Activated naive CD8-positive, alpha-beta T cell (primary cell): Measurements from ENCODE around the gene GDF2.

ENCODE experiments used
- H3K27ac Mint-ChIP-seq: one replicate; pipeline ENCODE4 v1.8.0; 2021; ENCODE audit warnings: mixed read lengths
- H3K27me3 Mint-ChIP-seq: one replicate; pipeline ENCODE4 v1.8.0; 2021; ENCODE audit warnings: mixed read lengths
- H3K36me3 Mint-ChIP-seq: one replicate; pipeline ENCODE4 v1.8.0; 2021; ENCODE audit warnings: mixed read lengths
- H3K4me1 Mint-ChIP-seq: one replicate; pipeline ENCODE4 v1.8.0; 2021; ENCODE audit warnings: low read depth, mixed read lengths
- H3K4me3 Mint-ChIP-seq: one replicate; pipeline ENCODE4 v1.8.0; 2021; ENCODE audit warnings: mild to moderate bottlenecking, mixed read lengths
- H3K9me3 Mint-ChIP-seq: one replicate; pipeline ENCODE4 v1.8.0; 2021; ENCODE audit warnings: low read depth, mixed read lengths

GDF2 gene

DNA sequence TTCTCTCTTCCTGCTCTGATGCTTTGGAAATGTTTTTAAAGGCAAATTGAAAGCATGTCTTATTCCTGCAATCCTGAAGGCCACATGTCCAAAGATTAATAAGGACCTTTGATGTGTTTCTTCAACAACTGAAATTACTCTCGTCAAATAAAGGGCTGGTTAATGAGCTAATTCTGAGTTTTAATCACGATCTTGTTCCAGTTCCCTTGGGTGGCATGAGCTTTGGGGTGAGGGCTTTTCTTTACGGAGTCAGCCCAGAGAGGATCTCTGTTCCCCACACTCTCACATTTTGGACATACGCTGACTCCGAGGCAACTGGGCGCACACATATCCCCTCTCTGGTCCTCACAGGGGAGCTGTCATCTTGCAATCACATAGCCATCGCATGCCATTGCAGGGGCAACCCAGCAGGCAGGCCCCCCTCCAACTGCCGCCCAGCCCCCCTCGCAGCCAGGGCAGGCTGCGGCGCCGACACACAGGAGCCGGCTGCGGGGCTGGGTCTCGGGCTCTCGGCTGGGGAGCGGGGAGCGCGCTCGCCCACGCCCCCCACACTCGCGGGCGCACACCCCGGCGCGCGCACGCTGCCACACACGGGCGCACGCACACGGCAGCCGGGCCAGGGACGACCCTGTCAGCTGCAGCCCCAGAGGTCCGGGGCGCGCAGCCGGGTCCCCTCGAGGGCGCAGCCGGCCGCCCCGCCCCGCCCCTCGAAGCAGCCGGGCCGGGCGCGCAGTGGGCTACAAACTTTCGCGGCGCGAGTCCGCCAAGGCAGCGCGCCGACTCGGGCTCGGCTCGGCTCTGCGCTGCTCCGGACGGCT, 22.4 kb upstream of the GDF2 start, which contains the start of gene GDF10:
Gene GDF10 (plus strand): TSS at position 587 of the 818 bp plus-strand sequence. CDS start 455 bp downstream, outside the sequence.
- Mint-ChIP-seq H3K36me3 (no peaks in the 10 kb centered on the region), H3K4me3 (peak within 1 kb of the TSS; percentile 91), H3K4me1 (peaks cover 25% of the 10 kb centered on the region), H3K27ac (peak within 1 kb of the TSS; percentile 70), H3K27me3 (peaks cover 5% of the 10 kb centered on the region), H3K9me3 (no peaks in the 10 kb centered on the region)

DNA sequence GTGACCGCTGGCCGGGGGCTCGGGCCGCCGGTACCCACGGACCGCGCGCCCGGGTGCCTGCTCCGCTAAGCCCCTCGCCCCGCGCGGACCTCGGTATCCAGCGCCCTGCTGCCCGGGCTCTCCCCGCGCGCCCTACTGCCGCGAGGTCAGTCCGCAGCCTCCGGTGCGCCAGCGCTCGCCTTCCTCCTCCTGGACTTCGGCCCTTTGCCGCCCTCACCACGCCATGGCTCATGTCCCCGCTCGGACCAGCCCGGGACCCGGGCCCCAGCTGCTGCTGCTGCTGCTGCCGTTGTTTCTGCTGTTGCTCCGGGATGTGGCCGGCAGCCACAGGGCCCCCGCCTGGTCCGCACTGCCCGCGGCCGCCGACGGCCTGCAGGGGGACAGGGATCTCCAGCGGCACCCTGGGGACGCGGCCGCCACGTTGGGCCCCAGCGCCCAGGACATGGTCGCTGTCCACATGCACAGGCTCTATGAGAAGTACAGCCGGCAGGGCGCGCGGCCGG, 21.8 kb upstream of the GDF2 start:
- Mint-ChIP-seq H3K27ac (no peak overlapping the region), H3K27me3 (peaks cover 5% of the 10 kb centered on the region), H3K9me3 (no peaks in the 10 kb centered on the region), H3K4me1 (peaks cover 27% of the 10 kb centered on the region), H3K4me3 (peak overlapping the region; percentile 91), H3K36me3 (no peaks in the 10 kb centered on the region)

GRCh38 chr10:47301833-47302232, 20.4 kb upstream of the GDF2 start:
- peaks cover 5% of the 10 kb centered on the region for H3K27me3 Mint-ChIP-seq
- H3K4me1 Mint-ChIP-seq: peaks cover 38% of the 10 kb centered on the region
- H3K27ac Mint-ChIP-seq: no peak overlapping the region
- no peaks in the 10 kb centered on the region for H3K36me3 Mint-ChIP-seq
- no peaks in the 10 kb centered on the region for H3K9me3 Mint-ChIP-seq
- peak overlapping the region; percentile 57 for H3K4me3 Mint-ChIP-seq

DNA sequence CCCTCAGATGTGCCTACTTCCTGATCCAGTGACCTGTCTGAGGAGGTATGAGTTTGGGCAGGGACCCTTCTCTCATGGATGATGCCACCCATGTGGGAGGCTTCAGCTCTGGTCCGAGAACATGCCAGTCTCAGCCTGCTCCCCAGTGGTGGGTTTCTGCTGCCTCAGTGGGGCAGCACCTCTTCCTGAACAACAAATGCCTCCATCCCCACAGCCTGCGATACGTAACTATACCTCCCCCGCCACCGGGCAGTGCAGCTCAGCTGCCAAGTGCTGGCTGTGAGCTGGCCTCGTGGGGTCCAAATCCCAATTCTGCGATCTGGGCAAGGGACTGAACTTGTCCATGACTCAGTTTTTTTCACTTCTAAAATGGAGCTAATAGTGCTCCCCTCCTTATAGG, 19.1 kb upstream of the GDF2 start:
- H3K4me1 Mint-ChIP-seq: peaks cover 46% of the 10 kb centered on the region
- peaks cover 5% of the 10 kb centered on the region for H3K27me3 Mint-ChIP-seq
- H3K27ac Mint-ChIP-seq: no peak overlapping the region

DNA sequence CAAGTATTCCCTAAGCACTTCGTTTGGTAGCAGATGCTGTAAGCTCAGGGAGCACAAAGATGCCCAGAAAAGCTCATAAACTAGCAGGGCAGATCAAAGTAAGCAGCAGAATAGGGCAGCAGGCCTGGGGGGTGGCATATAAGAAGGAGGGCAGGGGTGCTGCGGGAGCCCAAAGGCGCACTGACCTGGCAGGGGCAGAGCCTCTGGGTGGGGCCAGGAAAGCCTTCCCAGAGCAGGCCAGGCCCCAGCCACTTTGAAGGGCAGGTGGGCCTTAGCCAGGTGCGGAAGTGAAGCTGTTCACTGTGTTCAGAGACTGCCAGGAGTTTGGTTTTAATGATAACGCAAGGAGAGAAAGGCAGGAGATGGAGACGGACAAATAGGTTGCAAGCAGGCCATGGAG, 18.4 kb upstream of the GDF2 start:
- H3K4me3 Mint-ChIP-seq: no peak overlapping the region
- H3K27me3 Mint-ChIP-seq: peaks cover 5% of the 10 kb centered on the region
- H3K4me1 Mint-ChIP-seq: peaks cover 49% of the 10 kb centered on the region
- H3K36me3 Mint-ChIP-seq: no peaks in the 10 kb centered on the region
- no peaks in the 10 kb centered on the region for H3K9me3 Mint-ChIP-seq
- no peak overlapping the region for H3K27ac Mint-ChIP-seq

More for the DNA sequence above, 19.1 kb upstream of the GDF2 start:
- Mint-ChIP-seq H3K9me3 (no peaks in the 10 kb centered on the region), H3K4me3 (no peak overlapping the region), H3K36me3 (no peaks in the 10 kb centered on the region)

GRCh38 chr10:47305566-47305965, 16.7 kb upstream of the GDF2 start:
- no peaks in the 10 kb centered on the region for H3K9me3 Mint-ChIP-seq
- H3K27me3 Mint-ChIP-seq: peaks cover 2% of the 10 kb centered on the region
- peaks cover 47% of the 10 kb centered on the region for H3K4me1 Mint-ChIP-seq
- H3K36me3 Mint-ChIP-seq: no peaks in the 10 kb centered on the region
- H3K27ac Mint-ChIP-seq: no peak overlapping the region
- H3K4me3 Mint-ChIP-seq: no peak overlapping the region

GRCh38 chr10:47306387-47307210, 15.7 kb upstream of the GDF2 start:
- peak overlapping the region; percentile 35 for H3K27ac Mint-ChIP-seq
- H3K36me3 Mint-ChIP-seq: no peaks in the 10 kb centered on the region
- no peak overlapping the region for H3K4me3 Mint-ChIP-seq
- H3K27me3 Mint-ChIP-seq: no peaks in the 10 kb centered on the region
- H3K9me3 Mint-ChIP-seq: no peaks in the 10 kb centered on the region
- peaks cover 51% of the 10 kb centered on the region for H3K4me1 Mint-ChIP-seq

- no peak overlapping the region for H3K27ac Mint-ChIP-seq
- H3K4me3 Mint-ChIP-seq: no peak overlapping the region
- H3K27me3 Mint-ChIP-seq: no peaks in the 10 kb centered on the region
- no peaks in the 10 kb centered on the region for H3K36me3 Mint-ChIP-seq
- peaks cover 52% of the 10 kb centered on the region for H3K4me1 Mint-ChIP-seq
- no peaks in the 10 kb centered on the region for H3K9me3 Mint-ChIP-seq
These were observed 14.9 kb upstream of the GDF2 start for GRCh38 chr10:47307381-47307780.

GRCh38 chr10:47308775-47309174, 13.5 kb upstream of the GDF2 start:
- Mint-ChIP-seq H3K4me1 (peaks cover 46% of the 10 kb centered on the region), H3K36me3 (no peaks in the 10 kb centered on the region), H3K27ac (no peak overlapping the region), H3K27me3 (no peaks in the 10 kb centered on the region), H3K4me3 (no peak overlapping the region), H3K9me3 (no peaks in the 10 kb centered on the region)

GRCh38 chr10:47309408-47310089, 12.7 kb upstream of the GDF2 start:
- H3K27me3 Mint-ChIP-seq: no peaks in the 10 kb centered on the region
- peak overlapping the region; percentile 22 for H3K27ac Mint-ChIP-seq
- peaks cover 46% of the 10 kb centered on the region for H3K4me1 Mint-ChIP-seq
- no peaks in the 10 kb centered on the region for H3K9me3 Mint-ChIP-seq
- H3K4me3 Mint-ChIP-seq: no peak overlapping the region
- no peaks in the 10 kb centered on the region for H3K36me3 Mint-ChIP-seq

DNA sequence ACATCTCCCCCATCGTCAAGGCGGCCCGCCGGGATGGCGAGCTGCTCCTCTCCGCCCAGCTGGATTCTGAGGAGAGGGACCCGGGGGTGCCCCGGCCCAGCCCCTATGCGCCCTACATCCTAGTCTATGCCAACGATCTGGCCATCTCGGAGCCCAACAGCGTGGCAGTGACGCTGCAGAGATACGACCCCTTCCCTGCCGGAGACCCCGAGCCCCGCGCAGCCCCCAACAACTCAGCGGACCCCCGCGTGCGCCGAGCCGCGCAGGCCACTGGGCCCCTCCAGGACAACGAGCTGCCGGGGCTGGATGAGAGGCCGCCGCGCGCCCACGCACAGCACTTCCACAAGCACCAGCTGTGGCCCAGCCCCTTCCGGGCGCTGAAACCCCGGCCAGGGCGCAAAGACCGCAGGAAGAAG, 12.2 kb upstream of the GDF2 start:
- Mint-ChIP-seq H3K9me3 (no peaks in the 10 kb centered on the region), H3K36me3 (no peaks in the 10 kb centered on the region), H3K27me3 (no peaks in the 10 kb centered on the region), H3K4me3 (no peak overlapping the region), H3K27ac (no peak overlapping the region), H3K4me1 (peaks cover 43% of the 10 kb centered on the region)

DNA sequence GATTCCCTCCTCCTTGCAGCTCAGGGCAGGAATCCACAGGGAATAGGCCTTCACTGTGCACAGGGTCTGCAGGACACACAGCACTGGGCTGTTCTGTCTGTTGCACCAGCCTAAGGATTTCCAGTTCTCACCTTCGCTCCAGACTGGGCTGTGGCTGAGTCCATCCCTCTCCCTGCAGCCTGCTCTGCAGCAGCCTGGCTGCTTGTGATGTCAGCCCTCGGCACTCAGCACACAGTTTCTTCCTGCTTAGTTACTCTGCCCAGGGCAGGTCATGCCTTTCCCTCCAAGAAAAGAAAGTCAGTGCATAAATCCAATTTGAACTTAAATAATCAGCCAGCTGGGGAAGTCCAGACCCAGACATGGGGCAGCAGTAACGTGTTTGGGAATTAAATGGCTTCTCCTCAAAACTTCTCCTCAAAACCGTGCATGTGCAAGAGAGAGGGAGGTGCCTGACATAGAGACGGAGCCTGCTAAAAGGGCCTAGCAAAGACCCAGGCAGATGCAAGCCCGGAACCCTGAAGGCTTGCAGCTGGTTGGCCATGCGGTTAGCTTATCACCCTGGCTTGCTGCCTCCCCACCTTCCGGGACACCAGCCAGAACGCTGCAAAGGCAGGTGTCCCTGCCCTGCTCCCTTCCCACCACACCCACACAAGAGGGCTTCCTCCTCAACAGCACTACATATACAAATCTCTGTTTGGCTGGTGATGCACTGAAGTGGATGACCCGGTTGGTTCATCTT, 10.9 kb upstream of the GDF2 start:
- Mint-ChIP-seq H3K27me3 (no peaks in the 10 kb centered on the region), H3K4me1 (peaks cover 36% of the 10 kb centered on the region), H3K27ac (peak overlapping the region; percentile 84), H3K9me3 (no peaks in the 10 kb centered on the region), H3K4me3 (peak overlapping the region; percentile 49), H3K36me3 (no peaks in the 10 kb centered on the region)

DNA sequence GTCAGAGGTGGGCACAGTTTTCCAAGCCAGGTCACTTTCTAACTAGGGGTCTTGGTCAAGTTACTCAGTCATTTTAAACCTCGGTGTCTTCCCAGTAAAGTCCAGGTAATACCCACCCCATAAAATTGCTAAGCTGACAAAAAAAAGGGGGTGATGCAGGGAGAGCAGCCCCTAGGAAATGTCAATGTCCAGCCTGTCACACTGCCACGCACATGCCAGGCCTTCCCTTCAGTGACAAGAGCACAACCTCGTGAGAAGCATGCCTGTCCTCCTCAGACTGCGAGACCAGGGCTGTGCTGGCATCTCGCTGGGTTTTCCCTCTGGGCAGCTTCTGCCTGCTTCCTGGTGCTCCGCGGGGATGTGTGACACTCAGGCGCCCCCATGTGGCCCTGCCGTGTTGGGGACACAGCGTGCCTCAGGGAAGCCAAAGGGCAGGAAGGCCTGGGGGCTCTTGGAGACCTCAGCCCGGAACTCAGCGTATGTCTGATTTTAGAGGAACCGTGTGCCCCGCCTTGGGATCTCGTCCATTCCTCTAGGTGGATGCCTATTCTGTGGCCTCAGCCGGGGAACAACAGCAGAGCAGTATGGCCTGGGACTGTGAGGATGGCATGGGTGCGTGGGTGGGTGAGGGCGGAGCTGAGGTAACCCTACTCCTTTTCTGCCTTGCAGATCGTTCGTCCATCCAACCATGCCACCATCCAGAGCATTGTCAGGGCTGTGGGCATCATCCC, 10.2 kb upstream of the GDF2 start:
- Mint-ChIP-seq H3K9me3 (no peaks in the 10 kb centered on the region), H3K27me3 (no peaks in the 10 kb centered on the region), H3K27ac (peak overlapping the region; percentile 84), H3K4me3 (peak overlapping the region; percentile 49), H3K4me1 (peaks cover 30% of the 10 kb centered on the region), H3K36me3 (no peaks in the 10 kb centered on the region)

- no peak overlapping the region for H3K4me3 Mint-ChIP-seq
- peaks cover 24% of the 10 kb centered on the region for H3K4me1 Mint-ChIP-seq
- no peak overlapping the region for H3K27ac Mint-ChIP-seq
- no peaks in the 10 kb centered on the region for H3K36me3 Mint-ChIP-seq
- H3K9me3 Mint-ChIP-seq: no peaks in the 10 kb centered on the region
- no peaks in the 10 kb centered on the region for H3K27me3 Mint-ChIP-seq
These were observed 9.6 kb upstream of the GDF2 start for GRCh38 chr10:47312663-47312995.
